ENCODE measurements around the gene TBC1D3B. TPM values are rescaled to one million over a fixed set of nuclear protein-coding genes. Genes with fewer than 3 reads are reported as not detected.

TBC1D3B gene
- total RNA-seq, 1 experiment from 2014 or later: 6.3 TPM

GRCh38 chr17:36120221-36120620 lies 56.2 kb downstream of the TBC1D3B start:
- Mint-ChIP-seq H3K9me3 (peaks cover 21% of the 10 kb centered on the region), H3K36me3 (peaks cover 13% of the 10 kb centered on the region), H3K4me1 (peaks cover 23% of the 10 kb centered on the region), H3K27me3 (ENCODE audit: low read depth) (peaks cover 30% of the 10 kb centered on the region), H3K4me3 (no peak overlapping the region), H3K27ac (no peak overlapping the region)
- no peak for ATAC-seq
- no peak for TF ChIP-seq NFYB (CRISPR knock-in tag; conservative IDR thresholded peaks at IDR 0.05; ENCODE audit: low read depth)
- no peak for TF ChIP-seq ESRRA (CRISPR knock-in tag; IDR thresholded peaks at IDR 0.05; ENCODE audit: borderline replicate concordance)
- no peak for TF ChIP-seq ZNF396 (CRISPR knock-in tag; IDR thresholded peaks at IDR 0.05; ENCODE audit: borderline replicate concordance)
- TF ChIP-seq CDX4 (CRISPR knock-in tag; IDR thresholded peaks at IDR 0.05; ENCODE audit: borderline replicate concordance): no peak
- POLR2A ChIA-PET: no interaction called here
- CTCF ChIA-PET: interaction anchor here (2.1 to 3.0 kb wide), 2 partner anchors 48 to 151 kb away, joined by 7 to 12 read pairs; no protein-coding TSS in a partner anchor
- DNase-seq (ENCODE audit: low spot score): no peak

- POLR2A ChIA-PET: no interaction called here
- CTCF ChIA-PET: interaction anchor here (0.6 to 3.0 kb wide), 7 partner anchors 9 to 310 kb away, joined by 3 to 12 read pairs (median 4); partner anchors contain the start of gene TAF15
- Mint-ChIP-seq H3K4me1 (peaks cover 16% of the 10 kb centered on the region), H3K27ac (no peak overlapping the region), H3K27me3 (ENCODE audit: low read depth) (peaks cover 27% of the 10 kb centered on the region), H3K4me3 (no peak overlapping the region), H3K9me3 (peaks cover 24% of the 10 kb centered on the region), H3K36me3 (peaks cover 9% of the 10 kb centered on the region)
- no peak for ATAC-seq
- no peak for DNase-seq (ENCODE audit: low spot score)
- TF ChIP-seq GRHL2 (CRISPR knock-in tag; IDR thresholded peaks at IDR 0.05; ENCODE audit: insufficient replicate concordance, severe bottlenecking) (no peak), MYBL2 (CRISPR knock-in tag; IDR thresholded peaks at IDR 0.05) (no peak), ESRRA (CRISPR knock-in tag; IDR thresholded peaks at IDR 0.05; ENCODE audit: borderline replicate concordance) (no peak), ZNF121 (CRISPR knock-in tag; IDR thresholded peaks at IDR 0.05) (no peak)
These were observed 57.7 kb downstream of the TBC1D3B start for GRCh38 chr17:36118477-36119353.

GRCh38 chr17:36117505-36118382 lies 58.7 kb downstream of the TBC1D3B start:
- Mint-ChIP-seq H3K4me3 (no peak overlapping the region), H3K36me3 (peaks cover 13% of the 10 kb centered on the region), H3K9me3 (peaks cover 31% of the 10 kb centered on the region), H3K27ac (no peak overlapping the region), H3K27me3 (ENCODE audit: low read depth) (peaks cover 27% of the 10 kb centered on the region), H3K4me1 (peaks cover 7% of the 10 kb centered on the region)
- ATAC-seq: no peak
- ChIA-PET POLR2A (no interaction called here), CTCF (interaction anchor here (0.7 to 3.0 kb wide), 5 partner anchors 45 to 309 kb away, joined by 3 to 12 read pairs (median 4); partner anchors contain the start of gene TAF15)
- DNase-seq (ENCODE audit: low spot score): no peak
- TF ChIP-seq ETV6 (CRISPR knock-in tag; IDR thresholded peaks at IDR 0.05): no peak
- no peak for TF ChIP-seq ZNF512 (CRISPR knock-in tag; IDR thresholded peaks at IDR 0.05; ENCODE audit: borderline replicate concordance)
- no peak for TF ChIP-seq FOXP1 (CRISPR knock-in tag; IDR thresholded peaks at IDR 0.05; ENCODE audit: borderline replicate concordance)

Other genes starting within 250 kb of the TBC1D3B start
- 4.7 to 6.4 TPM (median 5.2 TPM) in 3 replicates for gene RDM1, start 245.9 kb downstream of the TBC1D3B start, total RNA-seq (2021)
- gene LYZL6, start 232.9 kb downstream of the TBC1D3B start, total RNA-seq (2021): not detected in 3 replicates
- not detected in 3 replicates for gene CCL16, start 195.1 kb downstream of the TBC1D3B start, total RNA-seq (2021)
- not detected in 3 replicates for gene CCL14, start 189.9 kb downstream of the TBC1D3B start, total RNA-seq (2021)
- not detected in 3 replicates for gene CCL15, start 175.1 kb downstream of the TBC1D3B start, total RNA-seq (2021)
- not detected in 3 replicates for gene CCL23, start 158.7 kb downstream of the TBC1D3B start, total RNA-seq (2021)
- gene CCL18, start 112.4 kb downstream of the TBC1D3B start, total RNA-seq (2021): not detected in 3 replicates
- gene CCL3, start 86.5 kb downstream of the TBC1D3B start, total RNA-seq (2021): 0.44 to 0.72 TPM (median 0.55 TPM) in 3 replicates
- gene CCL4, start 72.8 kb downstream of the TBC1D3B start, total RNA-seq (2021): 0.37 to 1.2 TPM (median 0.48 TPM) in 3 replicates
- gene CCL3L1, start 20.1 kb upstream of the TBC1D3B start, total RNA-seq (2021): not detected in 3 replicates
- gene CCL4L2, start 34.4 kb upstream of the TBC1D3B start, total RNA-seq (2021): 0.32 TPM in 1 of 3 replicates, not detected in the others
- 0.27 to 0.53 TPM (median 0.39 TPM) in 3 replicates for gene TBC1D3I, start 87.9 kb upstream of the TBC1D3B start, total RNA-seq (2021)
- gene TBC1D3G, start 147.2 kb upstream of the TBC1D3B start, total RNA-seq (2021): not detected in 3 replicates
- gene TBC1D3H, start 211.8 kb upstream of the TBC1D3B start, total RNA-seq (2021): not detected in 3 replicates

All from WTC11 (cell line).